ENCODE measurements around the gene WDFY3.

WDFY3 gene

DNA sequence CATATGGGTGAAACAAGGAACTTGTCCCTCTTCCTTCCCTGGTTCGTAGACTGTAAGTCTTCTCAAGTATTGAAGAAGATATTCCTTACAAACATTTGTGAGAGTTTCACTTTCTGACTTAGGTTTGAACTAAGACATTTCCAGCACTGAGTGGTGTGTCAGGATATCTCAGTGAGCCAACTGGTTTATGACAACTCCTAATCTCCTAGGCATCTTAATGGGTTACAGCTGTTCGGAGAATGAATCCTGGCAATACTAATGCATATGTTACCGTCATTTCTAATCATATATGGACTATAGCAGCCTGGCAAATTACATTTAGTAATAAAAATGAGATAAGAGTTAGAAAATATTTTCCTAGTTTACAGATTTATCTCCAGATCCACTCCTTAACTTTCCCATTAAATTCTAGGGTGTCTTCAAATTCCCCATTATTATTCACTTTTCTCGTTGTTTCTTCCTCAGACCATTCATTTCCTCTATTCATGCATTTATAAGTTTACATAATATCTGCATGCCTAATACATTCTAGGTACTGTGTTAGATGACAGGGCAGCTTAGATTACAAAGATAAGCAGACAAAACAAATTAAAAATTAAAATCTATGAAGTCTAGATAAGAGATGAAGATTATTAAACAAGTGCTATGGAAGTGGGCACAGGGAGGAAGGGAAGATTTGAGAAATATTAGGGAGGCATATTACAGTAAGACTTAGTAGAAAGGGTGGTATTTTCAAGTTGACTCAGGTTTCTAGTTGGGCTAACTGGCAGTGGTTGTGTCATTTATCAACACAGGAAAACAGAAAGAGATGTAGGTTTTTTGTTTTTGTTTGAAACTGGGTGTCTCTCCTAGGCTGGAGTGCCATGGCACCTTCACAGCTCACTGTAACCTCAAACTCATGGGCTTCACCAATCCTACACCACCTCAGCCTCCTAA lies 173.9 kb downstream of the WDFY3 start:
- peak; percentile 39 for DNase-seq (ENCODE audit: low spot score)

DNA sequence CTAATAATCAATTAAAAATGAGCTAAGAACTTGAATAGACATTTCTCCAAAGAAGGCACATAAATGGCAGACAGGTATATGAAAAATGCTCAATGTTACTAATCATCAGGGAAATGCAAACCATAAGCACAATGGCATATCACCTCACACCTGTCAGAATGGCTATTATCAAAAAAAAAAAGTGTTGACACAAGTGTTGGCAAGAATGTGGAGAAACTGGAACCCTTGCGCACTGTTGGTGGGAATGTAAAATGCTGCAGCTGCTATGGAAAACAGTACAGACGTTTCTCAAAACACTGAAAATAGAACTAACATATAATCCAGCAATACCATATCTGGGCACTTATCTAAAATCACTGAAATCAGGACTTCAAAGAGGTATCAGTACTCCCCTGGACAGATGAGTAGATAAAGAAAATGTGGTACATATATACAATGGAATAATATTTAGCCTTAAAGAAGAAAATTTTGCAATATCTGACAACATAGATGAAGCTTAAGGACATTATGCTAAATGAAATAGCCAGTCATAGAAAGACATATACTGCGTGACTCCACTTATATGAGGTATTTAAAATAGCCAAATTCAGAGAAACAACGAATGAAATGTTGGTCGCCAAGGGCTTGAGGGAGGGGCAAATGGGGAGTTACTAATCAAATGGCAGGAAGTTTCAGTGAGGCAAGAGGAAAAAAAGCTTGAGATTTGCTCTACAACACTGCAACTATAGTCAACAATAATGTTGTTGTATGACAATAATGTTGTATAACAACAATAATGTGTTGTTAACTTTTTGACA lies 175.5 kb downstream of the WDFY3 start:
- no peak for DNase-seq (ENCODE audit: low spot score)

DNA sequence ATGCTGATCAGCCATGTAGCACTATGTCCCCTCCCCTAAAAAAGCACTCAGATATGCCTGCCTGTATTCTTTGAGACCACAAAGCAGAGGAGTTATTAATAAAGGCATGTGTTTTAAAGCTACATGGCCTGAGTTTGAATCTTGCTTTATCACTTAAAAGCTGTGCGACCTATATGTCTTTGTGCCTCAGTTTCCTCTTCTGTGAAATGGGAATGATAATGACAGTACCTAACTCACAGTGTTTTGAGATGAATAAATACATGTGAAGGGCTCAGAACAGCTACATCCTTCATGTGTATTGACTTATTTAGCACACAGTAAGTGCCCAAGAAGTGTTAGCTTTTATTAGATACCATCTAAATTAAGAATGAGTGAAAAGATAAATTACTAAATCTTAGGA lies 180.0 kb downstream of the WDFY3 start:
- DNase-seq (ENCODE audit: low spot score) = no peak

DNA sequence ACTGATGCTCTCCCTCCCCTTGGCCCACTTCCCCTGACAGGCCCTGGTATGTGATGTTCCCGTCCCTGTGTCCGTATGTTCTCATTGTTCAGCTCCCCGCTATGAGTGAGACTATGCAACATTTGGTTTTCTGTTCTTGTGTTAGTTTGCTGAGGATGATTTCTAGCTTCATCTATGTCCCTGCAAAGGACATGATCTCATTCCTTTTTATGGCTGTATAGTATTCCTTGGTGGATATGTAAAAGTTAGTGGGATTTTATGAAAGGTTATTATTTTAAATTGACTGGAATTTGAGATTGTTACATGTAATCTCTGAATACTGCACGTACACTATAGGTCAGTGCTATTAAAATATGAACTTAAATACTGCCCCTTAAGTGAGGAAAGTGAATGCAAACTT lies 184.0 kb downstream of the WDFY3 start:
- no peak for DNase-seq (ENCODE audit: low spot score)

DNA sequence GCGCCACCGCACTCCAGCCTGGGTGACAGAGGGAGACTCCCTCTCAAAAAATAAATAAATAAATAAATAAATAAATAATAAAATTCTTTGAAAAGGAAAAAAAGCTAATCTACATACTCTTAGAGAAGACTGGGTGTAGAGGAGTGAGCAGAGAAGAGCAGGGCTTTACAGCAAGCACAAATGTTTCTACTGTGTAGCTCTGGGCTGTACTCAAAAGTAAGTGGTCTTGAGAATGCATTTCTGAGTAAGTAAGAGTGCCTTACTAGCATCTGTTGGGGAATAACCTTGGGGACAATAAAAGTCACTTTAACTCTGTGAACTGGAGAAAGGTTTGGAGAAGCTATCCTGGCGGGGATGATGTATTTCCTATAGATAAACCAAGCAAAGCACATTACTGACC lies 185.8 kb downstream of the WDFY3 start:
- no peak for DNase-seq (ENCODE audit: low spot score)

DNA sequence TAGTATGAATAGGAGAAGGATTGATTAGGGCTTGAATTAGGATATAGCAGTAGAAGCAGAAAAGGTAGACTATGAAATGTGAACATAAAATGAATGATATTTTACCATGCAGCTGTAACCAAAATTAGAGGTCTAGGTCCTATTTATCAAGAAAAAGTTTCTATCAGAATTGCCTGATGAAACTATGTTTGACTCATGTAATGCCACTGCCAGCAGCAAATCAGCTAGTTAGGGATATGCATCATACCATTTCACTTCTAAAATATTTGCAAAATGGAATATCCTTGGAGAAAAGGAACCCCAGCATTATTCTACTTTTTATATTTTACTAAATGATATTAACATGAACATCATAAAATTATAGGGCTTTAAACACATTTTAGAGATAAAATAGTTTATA lies 188.4 kb downstream of the WDFY3 start:
- no peak for DNase-seq (ENCODE audit: low spot score)

DNA sequence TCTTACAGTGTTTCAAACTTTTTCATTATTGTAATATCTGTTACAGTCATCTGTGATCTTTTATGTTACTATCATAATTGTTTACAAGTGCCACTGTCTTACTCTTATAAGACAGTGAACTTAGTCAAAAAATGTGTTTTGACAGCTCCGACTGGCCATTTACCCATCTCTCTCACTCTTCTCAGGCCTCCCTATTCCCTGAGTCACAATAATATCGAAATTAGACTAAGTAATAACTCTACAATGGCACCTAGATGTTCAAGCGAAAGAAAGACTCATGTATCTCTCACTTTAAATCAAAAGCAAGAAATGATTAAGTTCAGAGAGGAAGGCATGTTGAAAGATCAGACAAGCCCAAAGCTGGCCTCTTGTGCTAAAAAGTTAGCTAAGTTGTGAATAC lies 199.3 kb downstream of the WDFY3 start:
- DNase-seq (ENCODE audit: low spot score) = no peak

DNA sequence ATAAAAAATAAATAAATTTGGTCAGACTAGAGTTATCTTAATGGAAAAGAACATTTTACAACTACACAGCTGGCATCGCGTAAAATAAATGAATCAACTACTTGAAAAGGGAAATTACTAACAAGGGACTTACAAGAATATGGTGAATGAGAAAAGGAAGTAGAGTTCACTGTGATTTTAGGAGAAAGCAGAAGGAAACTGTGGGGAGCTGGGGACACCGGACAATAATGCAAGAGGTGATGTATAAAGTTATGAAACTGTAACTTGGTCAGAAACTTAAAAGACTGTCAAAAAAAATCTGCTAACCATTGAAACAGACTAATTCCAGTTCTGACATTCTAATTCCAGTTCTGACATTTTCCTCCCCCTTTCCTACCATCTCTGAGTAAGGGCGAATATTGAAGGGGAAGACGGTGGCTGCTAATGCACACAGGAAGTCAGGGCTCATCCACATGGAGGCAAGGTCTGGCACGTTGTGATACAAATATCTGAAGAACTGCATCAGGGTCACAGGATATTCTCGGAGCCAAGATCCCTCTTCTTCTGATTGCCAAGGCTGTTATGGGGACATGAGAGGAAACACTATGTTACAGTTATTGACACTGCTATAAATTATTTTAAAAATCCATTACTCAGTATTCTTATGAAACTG lies 213.0 kb downstream of the WDFY3 start:
- no peak for DNase-seq (ENCODE audit: low spot score)

DNA sequence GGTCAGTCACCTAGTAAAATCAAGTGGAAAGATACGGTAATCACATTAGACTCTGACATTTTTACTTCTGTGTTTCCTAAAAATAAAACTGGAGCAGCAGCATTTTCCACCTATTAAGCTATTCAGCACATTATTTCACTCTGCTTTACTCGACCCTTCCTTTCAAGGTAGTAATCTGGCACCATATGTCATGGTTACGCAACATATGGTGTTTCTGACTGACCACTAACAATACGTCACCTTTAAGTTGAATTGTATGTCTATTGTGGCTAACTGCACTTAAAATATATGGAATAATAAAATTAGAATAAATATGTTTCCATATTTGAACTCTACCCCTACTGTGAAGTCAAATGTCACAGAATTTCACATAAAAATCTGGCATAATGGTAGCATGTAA lies 214.8 kb downstream of the WDFY3 start:
- no peak for DNase-seq (ENCODE audit: low spot score)

DNA sequence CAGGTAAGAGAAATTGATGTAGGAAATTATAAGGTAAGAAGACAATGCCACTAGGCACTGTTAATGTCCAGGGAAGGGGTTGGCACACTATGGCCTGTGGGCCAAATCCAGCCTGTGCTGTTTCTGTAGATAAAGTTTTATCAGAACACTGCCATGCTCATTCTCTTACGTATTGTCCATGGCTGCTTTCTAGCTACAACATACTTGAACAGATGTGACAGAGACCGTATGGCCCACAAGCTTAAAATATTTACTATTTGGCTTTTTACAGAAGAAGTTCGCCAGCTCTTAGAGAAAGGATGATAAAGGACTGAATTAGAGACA lies 215.6 kb downstream of the WDFY3 start:
- DNase-seq (ENCODE audit: low spot score) = no peak

DNA sequence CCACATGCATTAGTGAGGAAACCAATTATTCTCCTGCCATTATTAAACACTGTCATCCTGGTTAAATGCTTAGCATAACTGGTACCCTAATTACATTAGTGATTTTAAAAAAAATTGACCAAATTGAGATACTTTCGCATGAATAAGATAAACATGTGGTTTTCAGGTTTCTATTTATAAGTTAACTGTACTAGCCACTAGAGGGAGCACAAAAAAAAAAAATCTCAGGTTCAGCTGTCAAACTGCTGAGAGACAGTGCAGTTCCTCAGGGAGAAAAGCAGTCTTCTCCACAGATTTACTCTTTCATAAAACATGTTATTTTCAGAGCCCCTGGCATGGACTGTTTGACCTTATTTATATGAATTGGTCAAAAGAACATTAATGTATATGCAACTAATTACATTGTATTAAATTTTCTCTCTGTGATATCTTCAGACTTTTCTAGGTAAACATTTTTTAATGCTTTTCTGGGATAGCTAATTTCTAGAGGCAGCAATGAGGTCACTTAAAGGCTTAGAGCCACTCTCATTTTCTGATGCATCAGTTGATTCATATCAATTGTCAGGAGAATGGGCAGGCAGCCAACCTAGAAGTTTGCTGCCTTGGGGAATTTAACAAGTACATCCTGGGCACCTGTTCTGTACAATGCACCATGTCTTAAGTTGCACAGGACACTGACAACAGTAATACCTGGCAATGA lies 216.1 kb downstream of the WDFY3 start:
- peak; percentile 63 for DNase-seq (ENCODE audit: low spot score)

DNA sequence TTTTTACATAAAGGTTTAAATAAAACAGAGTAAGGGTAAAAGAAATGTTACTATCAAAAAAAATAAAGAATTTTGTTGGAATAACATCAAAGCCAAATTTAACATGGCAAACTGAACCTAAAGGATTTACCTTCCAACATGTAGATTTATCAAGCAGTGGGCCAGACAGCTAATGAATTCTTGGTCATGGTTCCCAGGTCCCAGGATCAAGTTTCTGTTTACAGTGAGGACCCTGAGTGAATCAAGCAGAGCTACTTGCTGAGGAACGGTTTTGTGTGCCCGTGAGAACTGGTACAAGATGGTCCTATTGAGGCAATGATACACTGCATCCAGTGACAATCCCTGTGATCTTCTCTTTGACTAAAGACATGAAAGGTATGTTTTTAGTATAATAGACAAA lies 226.4 kb downstream of the WDFY3 start:
- DNase-seq (ENCODE audit: low spot score) = no peak

DNA sequence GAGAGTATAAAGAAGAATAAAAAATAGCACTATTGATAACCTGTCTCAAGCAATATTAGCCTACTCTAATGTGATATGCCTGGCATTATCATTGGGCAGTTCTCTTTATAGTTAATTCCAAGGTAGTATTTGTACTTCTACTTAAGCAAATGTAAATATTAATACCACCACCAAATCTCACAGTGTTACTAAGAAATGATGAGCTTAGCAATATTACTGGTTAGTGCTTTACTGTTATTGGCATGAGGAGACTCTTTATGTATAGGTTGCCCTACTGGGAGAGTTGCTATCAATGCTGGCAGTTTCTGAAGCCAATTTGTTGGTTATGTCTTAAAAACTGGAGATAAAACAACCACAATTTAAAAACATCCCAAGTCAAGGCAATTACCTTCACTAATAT lies 227.9 kb downstream of the WDFY3 start:
- DNase-seq (ENCODE audit: low spot score) = no peak

DNA sequence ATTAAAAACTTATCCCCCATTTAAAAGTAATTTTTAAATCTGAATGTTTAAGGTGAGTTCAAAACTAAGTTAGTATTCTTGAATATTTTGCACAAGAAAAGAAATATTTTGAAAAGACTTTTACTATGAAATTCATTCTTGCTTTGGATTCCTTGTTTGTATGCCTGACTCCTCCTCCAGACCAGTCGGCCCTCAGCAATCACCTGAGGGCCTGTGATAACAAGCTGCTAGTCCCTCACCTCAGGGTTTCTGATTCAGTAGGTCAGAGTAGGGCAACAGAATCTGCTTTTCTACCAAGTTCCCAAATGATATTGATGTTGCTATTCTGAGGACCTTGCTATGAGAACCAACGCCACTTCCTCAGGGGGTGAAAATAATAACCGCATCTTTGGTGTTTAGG lies 228.8 kb downstream of the WDFY3 start:
- no peak for DNase-seq (ENCODE audit: low spot score)

DNA sequence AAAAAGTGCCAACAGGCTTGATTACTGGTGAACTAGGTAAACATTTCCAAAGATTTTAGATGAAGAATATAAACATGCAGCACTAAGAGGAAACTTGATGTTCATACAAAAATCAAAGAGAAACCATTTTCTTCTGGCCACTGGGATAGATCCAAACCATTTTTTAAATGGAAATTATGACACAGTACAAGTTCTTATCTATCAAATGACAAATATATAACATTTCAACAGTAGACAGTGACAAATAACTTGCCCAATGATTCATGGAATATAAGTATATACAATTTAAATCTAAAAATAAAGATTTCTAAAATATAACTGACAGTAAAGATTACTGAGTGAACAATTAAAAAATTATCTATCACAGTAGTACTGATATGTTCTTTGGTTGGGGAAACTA lies 232.5 kb downstream of the WDFY3 start:
- DNase-seq (ENCODE audit: low spot score) = no peak

DNA sequence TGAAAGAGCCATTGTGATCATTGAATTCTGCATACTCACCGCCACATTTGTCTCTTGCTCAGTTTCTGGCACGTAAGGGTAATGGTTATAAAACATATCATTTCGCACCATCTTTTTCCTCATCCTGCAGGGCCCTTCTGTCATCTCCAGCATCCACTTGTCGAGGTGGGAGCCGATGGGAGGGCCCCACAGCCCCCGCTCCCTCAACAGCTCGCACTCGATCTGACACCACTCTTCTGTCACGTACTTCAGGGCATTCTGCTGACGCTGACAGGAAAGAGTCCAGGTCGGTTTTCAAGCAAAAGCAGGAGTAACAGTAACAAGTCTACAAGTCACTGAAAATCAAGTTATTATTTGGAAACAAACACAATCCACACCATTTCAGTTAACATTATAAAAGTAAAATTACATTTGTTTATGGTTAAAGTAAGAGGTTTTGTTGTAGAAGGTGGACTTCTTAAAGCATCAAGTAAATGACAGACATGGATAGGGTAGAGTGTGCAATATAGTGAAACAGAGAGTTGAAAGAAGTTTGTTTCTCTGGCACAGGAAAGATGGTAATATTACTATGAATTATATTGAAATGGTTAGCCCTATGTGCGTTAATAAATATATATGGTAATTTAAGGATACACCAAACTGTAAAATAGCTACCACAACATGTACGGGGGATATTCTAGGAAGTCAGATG lies 233.0 kb downstream of the WDFY3 start:
- DNase-seq (ENCODE audit: low spot score) = no peak

DNA sequence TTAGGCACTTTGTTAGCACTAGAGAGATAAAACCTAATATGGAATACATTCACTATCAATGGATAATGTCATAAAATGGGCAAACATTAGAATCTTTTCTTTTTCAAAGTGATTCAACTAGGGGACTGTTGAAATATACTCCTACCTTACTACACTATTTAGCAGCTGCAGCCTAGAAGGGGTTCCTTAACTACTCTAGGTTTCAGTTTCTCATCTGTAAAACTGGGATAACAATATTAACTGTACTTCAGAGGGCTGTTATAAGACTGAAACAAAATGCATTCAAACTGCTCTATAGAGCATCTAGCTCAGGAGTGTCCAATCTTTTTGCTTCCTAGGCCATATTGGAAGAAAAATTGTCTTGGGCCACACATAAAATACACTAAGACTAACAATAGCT lies 236.1 kb downstream of the WDFY3 start:
- no peak for DNase-seq (ENCODE audit: low spot score)

DNA sequence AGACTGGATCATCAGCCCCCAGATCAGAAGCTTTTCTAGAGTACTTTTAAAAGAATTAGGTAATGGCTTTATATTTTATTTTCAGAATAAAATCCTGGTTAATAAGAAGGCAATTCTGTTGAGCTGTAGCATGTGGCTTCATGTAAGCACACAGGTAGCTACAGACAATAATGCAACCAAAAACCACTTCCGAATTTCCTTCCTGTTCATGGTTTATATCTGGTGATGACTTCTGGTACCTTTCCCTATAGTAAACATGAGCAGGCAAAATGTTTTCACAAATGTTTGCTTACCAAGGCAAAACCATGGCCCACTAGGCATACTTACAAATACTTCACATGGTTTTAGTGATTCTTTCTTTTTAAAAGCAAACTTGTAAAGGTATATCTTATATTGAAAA lies 239.0 kb downstream of the WDFY3 start:
- DNase-seq (ENCODE audit: low spot score) = no peak

DNA sequence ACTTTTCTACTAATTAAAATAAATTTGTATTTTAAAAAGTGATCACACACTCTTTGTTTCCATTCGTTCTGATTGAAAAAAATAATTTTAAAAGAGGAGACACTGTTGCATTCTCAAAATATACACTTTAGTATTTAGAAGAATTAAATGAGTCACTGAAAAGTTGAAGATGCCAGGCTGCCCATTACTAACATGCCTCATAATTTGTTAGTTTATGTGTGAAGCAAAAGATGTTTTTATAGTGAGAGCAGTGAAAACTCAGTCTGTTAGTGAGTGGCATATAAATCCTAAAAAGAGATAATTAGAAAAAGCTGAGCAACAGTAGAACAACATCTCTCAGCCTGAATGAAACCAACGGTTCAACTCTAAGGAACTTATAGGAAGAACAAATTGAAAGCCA lies 240.1 kb downstream of the WDFY3 start:
- peak; percentile 34 for DNase-seq (ENCODE audit: low spot score)

DNA sequence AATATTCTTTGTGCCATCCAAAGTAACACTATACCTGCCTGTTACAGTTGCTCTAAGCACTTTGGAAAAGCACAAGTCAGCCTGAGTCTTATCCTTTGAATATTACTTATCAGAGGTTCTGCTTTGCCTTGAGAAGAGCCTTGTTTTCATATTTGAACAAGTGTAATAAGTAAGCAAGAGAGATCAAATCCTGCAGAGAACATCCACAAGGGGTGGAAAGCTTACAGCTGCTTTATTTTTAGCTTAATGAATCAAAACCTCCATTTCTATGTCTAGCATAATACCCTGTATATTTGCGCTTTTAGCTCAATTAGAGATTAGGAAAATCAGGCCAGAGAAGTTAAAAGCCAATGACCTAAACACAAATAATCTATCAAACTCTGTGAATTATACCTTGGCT lies 243.8 kb downstream of the WDFY3 start:
- DNase-seq (ENCODE audit: low spot score) = no peak

DNA sequence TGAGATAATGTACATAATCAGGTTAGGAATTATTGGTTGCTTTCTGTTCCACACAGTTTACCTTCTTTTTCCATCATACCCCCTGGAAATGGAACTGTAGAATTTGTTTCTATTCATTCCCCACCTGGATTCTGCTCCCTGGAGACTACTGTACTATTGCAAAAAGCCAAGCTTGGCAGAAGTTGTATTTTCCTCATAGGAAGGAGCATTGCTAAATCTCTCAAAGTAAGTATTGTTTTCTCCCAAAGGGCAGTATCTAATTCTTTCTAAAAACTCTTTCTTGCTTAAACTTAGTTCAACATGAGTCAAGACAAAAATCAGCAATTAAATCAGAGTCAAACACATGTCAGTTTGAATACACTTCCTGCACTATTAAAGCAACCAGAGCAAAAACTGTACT lies 247.4 kb downstream of the WDFY3 start:
- DNase-seq (ENCODE audit: low spot score) = no peak

DNA sequence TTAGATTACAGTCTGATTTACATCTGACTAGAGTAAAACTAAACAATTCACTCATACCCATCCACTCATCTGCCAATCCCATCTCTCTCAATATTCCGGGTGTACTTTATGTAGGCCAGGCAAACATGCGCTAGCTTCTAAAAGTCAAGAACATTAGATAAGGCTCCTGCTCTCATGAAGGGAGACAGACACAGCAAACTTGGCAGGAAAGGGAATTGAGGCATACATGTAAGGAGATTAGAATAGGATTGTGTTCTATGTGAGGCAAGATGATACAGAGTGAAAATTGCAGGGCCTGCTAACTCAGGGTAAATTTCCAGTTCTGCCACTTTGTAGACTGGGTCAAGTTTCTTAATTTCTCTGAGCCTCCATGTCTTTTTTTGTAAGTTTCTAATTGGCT lies 247.8 kb downstream of the WDFY3 start:
- DNase-seq (ENCODE audit: low spot score) = no peak

Data from AG08395 (cell line).